OCI-LY7 (cell line): ENCODE measurements around the gene CUEDC1. TPM values are rescaled to one million over a fixed set of nuclear protein-coding genes. Genes with fewer than 3 reads are reported as not detected.

Experiments used
- BruUV-seq: library from RNA; stranded (reverse); fragments of 400-500 nt; replicated peaks from 2 replicates; lab custom pipeline; 2021; lab: Mats Ljungman, UMichigan
- CTCF ChIA-PET: fragments of 300-600 bp; sonication (Branson Sonifier 250); formaldehyde crosslinking; loops from one replicate; lab custom pipeline; 2022; ENCODE audit warnings: antibody characterized with exemption; ENCODE audit not compliant: unreplicated experiment; lab: Charles Lee
- POLR2A ChIA-PET: fragments of 300-600 bp; sonication (Branson Sonifier 250); formaldehyde crosslinking; loops from one replicate; lab custom pipeline; 2022; ENCODE audit warnings: antibody characterized with exemption; lab: Charles Lee
- DNase-seq: peaks from one replicate; pipeline ENCODE4 v3.0.0-alpha.2; 2015; ENCODE audit warnings: low spot score
- H2AFZ ChIP-seq: fragments of 200-600 bp; sonication (generic), shearing (Covaris generic); 2 replicates; pipeline ENCODE4 v1.6.1; 2014; ENCODE audit warnings: mild to moderate bottlenecking, antibody characterized with exemption, low read length, moderate library complexity
- H3K27ac ChIP-seq: fragments of 200-600 bp; sonication (generic); 2 replicates; pipeline ENCODE4 v1.5.1; 2014; ENCODE audit warnings: mixed run types, low read depth, mild to moderate bottlenecking, moderate library complexity, low read length, inconsistent platforms; ENCODE audit not compliant: poor library complexity, severe bottlenecking
- H3K36me3 ChIP-seq: fragments of 200-600 bp; sonication (generic); 2 replicates; pipeline ENCODE4 v1.6.1; 2014; ENCODE audit warnings: mild to moderate bottlenecking, antibody characterized with exemption, low read length, moderate library complexity, mixed read lengths; ENCODE audit not compliant: insufficient read depth
- H3K4me1 ChIP-seq: fragments of 200-600 bp; sonication (generic); 2 replicates; pipeline ENCODE4 v1.5.1; 2014; ENCODE audit warnings: mild to moderate bottlenecking, low read length; ENCODE audit not compliant: insufficient read depth, poor library complexity, severe bottlenecking
- H3K4me2 ChIP-seq: fragments of 200-600 bp; sonication (generic); 2 replicates; pipeline ENCODE4 v1.6.1; 2014; ENCODE audit warnings: mild to moderate bottlenecking, low read length
- H3K4me3 ChIP-seq: fragments of 200-600 bp; sonication (generic); 2 replicates; pipeline ENCODE4 v1.5.1; 2014; ENCODE audit warnings: mild to moderate bottlenecking, low read depth, low read length; ENCODE audit not compliant: poor library complexity, severe bottlenecking
- H3K79me2 ChIP-seq: fragments of 200-600 bp; sonication (generic); 2 replicates; pipeline ENCODE4 v1.6.1; 2016; ENCODE audit warnings: low read depth, mild to moderate bottlenecking, low read length, moderate library complexity, mixed read lengths; ENCODE audit not compliant: insufficient read depth
- H3K9me2 ChIP-seq: fragments of 200-600 bp; sonication (generic); 2 replicates; pipeline ENCODE4 v1.6.1; 2016; ENCODE audit warnings: mild to moderate bottlenecking, low read length, mixed read lengths; ENCODE audit not compliant: insufficient read depth
- H3K9me3 ChIP-seq: fragments of 200-600 bp; sonication (generic); 2 replicates; pipeline ENCODE4 v1.6.1; 2014; ENCODE audit warnings: mild to moderate bottlenecking, mixed run types, low read length, mixed read lengths
- H4K20me1 ChIP-seq: fragments of 200-600 bp; sonication (generic); 2 replicates; pipeline ENCODE4 v1.6.1; 2014; ENCODE audit warnings: mild to moderate bottlenecking, antibody characterized with exemption, low read length, moderate library complexity, mixed read lengths; ENCODE audit not compliant: insufficient read depth
- CTCF ChIP-seq: fragments of 200-600 bp; sonication (generic); conservative IDR thresholded peaks from 2 replicates; pipeline ENCODE4 v1.5.1; 2014; ENCODE audit warnings: mild to moderate bottlenecking, antibody characterized with exemption, low read length, moderate library complexity, mixed read lengths
- EZH2phosphoT487 ChIP-seq: fragments of 200-600 bp; sonication (generic); IDR thresholded peaks from 2 replicates; pipeline ENCODE4 v1.6.1; 2018; ENCODE audit warnings: low read depth, borderline replicate concordance, mild to moderate bottlenecking, mixed run types, antibody characterized with exemption, low read length, moderate library complexity, mixed read lengths
- intact Hi-C: fragments of 100-400 bp; cut with micrococcal nuclease; formaldehyde crosslinking; loops from one replicate; pipeline ENCODE4 v1.10.0; 2022; ENCODE audit not compliant: unreplicated experiment
- total RNA-seq, 2 experiments: library from RNA; depleted of rRNA in 1 of 2; stranded (reverse); fragments of >200 nt in 1 of 2; shearing (Covaris generic) in 1 of 2; gene quantifications; 2 replicates each; pipeline ENCODE4 v1.2.3, GENCODE V29; 2014 to 2022

CUEDC1 gene
- total RNA-seq, 2 experiments from 2014 or later = 0.74 TPM; not detected in 1

GRCh38 chr17:57968456-57968855, 13.2 kb upstream of the CUEDC1 start:
- H2AFZ ChIP-seq = no peak overlapping the region
- no peaks in the 10 kb centered on the region for H4K20me1 ChIP-seq
- no peak overlapping the region for H3K4me2 ChIP-seq
- POLR2A ChIA-PET = interaction anchor here (0.5 kb wide), 1 partner anchor 83 kb away, joined by 3 read pairs; no protein-coding TSS in a partner anchor
- no peak for DNase-seq
- H3K36me3 ChIP-seq = peaks cover 13% of the 10 kb centered on the region
- H3K27ac ChIP-seq = no peak overlapping the region
- intact Hi-C loops = no loop called here
- no peaks in the 10 kb centered on the region for H3K9me2 ChIP-seq
- H3K79me2 ChIP-seq = no peaks in the 10 kb centered on the region
- TF ChIP-seq CTCF (no peak), EZH2phosphoT487 (no peak)
- H3K4me3 ChIP-seq = no peak overlapping the region
- no TSS peak for BruUV-seq
- no peaks in the 10 kb centered on the region for H3K4me1 ChIP-seq
- no peaks in the 10 kb centered on the region for H3K9me3 ChIP-seq
- CTCF ChIA-PET = no interaction called here

GRCh38 chr17:57966875-57967274, 11.7 kb upstream of the CUEDC1 start:
- no peaks in the 10 kb centered on the region for H3K4me1 ChIP-seq
- H3K36me3 ChIP-seq = no peaks in the 10 kb centered on the region
- no peak overlapping the region for H3K4me2 ChIP-seq
- H2AFZ ChIP-seq = no peak overlapping the region
- CTCF ChIA-PET = interaction anchor here (1.3 kb wide), 1 partner anchor 18 kb away, joined by 3 read pairs; no protein-coding TSS in a partner anchor
- no peak overlapping the region for H3K27ac ChIP-seq
- no peak overlapping the region for H3K4me3 ChIP-seq
- no peaks in the 10 kb centered on the region for H3K79me2 ChIP-seq
- no TSS peak for BruUV-seq
- H3K9me3 ChIP-seq = no peaks in the 10 kb centered on the region
- POLR2A ChIA-PET = interaction anchor here (0.6 kb wide), 1 partner anchor 830 kb away, joined by 3 read pairs; no protein-coding TSS in a partner anchor
- intact Hi-C loops = no loop called here
- TF ChIP-seq EZH2phosphoT487 (no peak), CTCF (no peak)
- no peak for DNase-seq
- H3K9me2 ChIP-seq = no peaks in the 10 kb centered on the region
- H4K20me1 ChIP-seq = no peaks in the 10 kb centered on the region

- no peak overlapping the region for H2AFZ ChIP-seq
- no peaks in the 10 kb centered on the region for H3K9me3 ChIP-seq
- no peaks in the 10 kb centered on the region for H3K4me1 ChIP-seq
- no peaks in the 10 kb centered on the region for H3K79me2 ChIP-seq
- no TSS peak for BruUV-seq
- H3K9me2 ChIP-seq = no peaks in the 10 kb centered on the region
- H4K20me1 ChIP-seq = no peaks in the 10 kb centered on the region
- POLR2A ChIA-PET = no interaction called here
- TF ChIP-seq CTCF (no peak), EZH2phosphoT487 (no peak)
- CTCF ChIA-PET = interaction anchor here (1.3 kb wide), 1 partner anchor 17 kb away, joined by 3 read pairs; no protein-coding TSS in a partner anchor
- DNase-seq = no peak
- H3K4me3 ChIP-seq = no peak overlapping the region
- no peaks in the 10 kb centered on the region for H3K36me3 ChIP-seq
- intact Hi-C loops = no loop called here
- H3K27ac ChIP-seq = no peak overlapping the region
- no peak overlapping the region for H3K4me2 ChIP-seq
These were observed 11.0 kb upstream of the CUEDC1 start for GRCh38 chr17:57966246-57966645.
